Mononuclear cell (primary cell): ENCODE results near the gene ZSCAN12. TPM values are rescaled to one million over a fixed set of nuclear protein-coding genes. Genes with fewer than 3 reads are reported as not detected.
A peak's percentile ranks its signal among the peaks of the same experiment; 100 is the strongest.
"Not testable (repeated sequence)": the region's sequence is repeated elsewhere in the genome, so short reads cannot be mapped to it uniquely, and the experiment has no call there.

Experiments
- H3K27me3 ChIP-seq: 2 replicates; pipeline ENCODE4 v1.6.0; 2011; ENCODE audit warnings: low read length, control low read depth; ENCODE audit not compliant: insufficient read depth
- H3K4me1 ChIP-seq: 2 replicates; pipeline ENCODE4 v1.5.1; 2011; ENCODE audit warnings: mild to moderate bottlenecking, low read length, control low read depth; ENCODE audit not compliant: insufficient read depth
- H3K4me3 ChIP-seq: 2 replicates; pipeline ENCODE4 v1.5.1; 2011; ENCODE audit warnings: mild to moderate bottlenecking, low read length, moderate library complexity
- H3K9me3 ChIP-seq: 2 replicates; pipeline ENCODE4 v1.5.1; 2011; ENCODE audit warnings: low read depth, mild to moderate bottlenecking, control low read depth, low read length
- total RNA-seq: library from RNA; depleted of rRNA; stranded (reverse); fragments of >200 nt; gene quantifications from one replicate; pipeline ENCODE4 v1.2.3, GENCODE V29; 2012

ZSCAN12 gene
- total RNA-seq, 1 donor: 4.6 TPM

DNA sequence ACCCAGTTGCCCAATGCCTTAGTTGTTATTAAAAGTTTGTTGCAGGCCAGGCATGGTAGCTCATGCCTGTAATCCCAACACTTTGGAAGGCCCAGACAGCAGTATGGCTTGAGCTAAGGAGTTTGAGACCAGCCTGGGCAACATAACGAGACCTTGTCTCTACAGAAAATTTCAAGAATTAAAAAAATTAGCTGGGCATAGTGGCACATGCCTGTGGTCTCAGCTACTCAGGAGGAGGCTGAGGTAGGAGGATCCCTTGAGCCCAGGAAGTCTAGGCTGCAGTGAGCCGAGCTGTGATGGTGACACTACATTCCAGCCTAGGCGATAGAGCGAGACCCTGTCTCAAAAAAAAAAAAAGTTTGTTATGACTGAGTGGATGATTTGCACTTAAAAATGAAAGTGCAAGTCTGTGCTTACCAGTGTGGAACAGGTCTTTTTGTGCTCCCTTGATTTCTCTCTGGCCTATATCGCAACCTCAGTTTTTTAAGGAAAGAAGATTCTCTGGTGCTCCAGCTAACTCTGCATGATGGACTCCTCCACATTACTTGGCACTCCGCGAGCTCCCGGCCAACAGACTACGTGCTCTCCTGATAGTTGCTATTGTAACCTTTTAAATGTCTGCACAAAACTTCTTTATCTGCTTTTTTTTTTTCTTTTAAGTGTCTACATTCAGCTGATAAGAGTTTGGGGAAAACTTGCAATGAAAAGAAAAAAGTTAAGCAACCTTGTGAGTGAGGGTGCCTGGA lies 27.7 kb downstream of the ZSCAN12 start:
- Histone ChIP-seq H3K4me1 (no peaks in the 10 kb centered on the region), H3K9me3 (no peaks in the 10 kb centered on the region), H3K4me3 (no peak overlapping the region), H3K27me3 (no peaks in the 10 kb centered on the region)

DNA sequence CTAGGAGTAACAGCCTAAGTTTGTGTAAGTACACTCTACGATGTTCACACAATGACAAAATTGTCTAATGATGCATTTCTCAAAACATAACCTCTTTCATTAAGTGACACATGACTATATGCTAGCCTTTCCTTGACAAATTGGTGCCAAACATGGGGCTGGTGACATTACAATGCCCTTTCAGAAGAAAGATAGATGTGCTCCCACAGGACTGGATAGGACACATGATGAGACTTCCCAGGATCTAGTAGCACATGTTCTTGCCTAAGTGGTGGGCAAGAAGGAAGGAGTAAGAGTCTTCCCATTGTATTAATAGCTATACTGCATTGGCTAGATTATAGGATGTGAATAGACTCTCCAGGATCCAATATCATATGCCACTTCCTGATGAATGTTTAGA lies 28.3 kb downstream of the ZSCAN12 start:
- Histone ChIP-seq H3K4me1 (no peaks in the 10 kb centered on the region), H3K4me3 (no peak overlapping the region), H3K27me3 (no peaks in the 10 kb centered on the region), H3K9me3 (no peaks in the 10 kb centered on the region)

DNA sequence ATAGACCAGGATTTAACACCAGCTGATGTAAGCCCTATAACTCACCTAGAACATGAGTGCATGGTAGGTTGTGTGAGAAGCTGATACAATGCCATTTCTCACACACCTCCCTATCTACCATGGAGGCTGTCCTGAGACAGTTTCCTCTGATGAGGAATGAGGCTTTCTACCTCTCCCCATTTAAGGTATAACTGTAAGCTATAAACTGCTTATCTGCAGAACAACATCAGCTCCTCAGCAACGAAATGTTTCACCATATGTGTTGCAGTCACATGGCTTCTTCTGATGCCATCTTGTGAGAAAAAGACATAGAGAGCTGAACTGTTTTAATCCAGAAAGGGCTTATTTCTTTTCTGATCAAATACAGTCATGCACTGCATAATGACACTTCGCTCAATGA lies 29.1 kb downstream of the ZSCAN12 start:
- Histone ChIP-seq H3K9me3 (no peaks in the 10 kb centered on the region), H3K4me3 (no peak overlapping the region), H3K27me3 (no peaks in the 10 kb centered on the region), H3K4me1 (no peaks in the 10 kb centered on the region)

DNA sequence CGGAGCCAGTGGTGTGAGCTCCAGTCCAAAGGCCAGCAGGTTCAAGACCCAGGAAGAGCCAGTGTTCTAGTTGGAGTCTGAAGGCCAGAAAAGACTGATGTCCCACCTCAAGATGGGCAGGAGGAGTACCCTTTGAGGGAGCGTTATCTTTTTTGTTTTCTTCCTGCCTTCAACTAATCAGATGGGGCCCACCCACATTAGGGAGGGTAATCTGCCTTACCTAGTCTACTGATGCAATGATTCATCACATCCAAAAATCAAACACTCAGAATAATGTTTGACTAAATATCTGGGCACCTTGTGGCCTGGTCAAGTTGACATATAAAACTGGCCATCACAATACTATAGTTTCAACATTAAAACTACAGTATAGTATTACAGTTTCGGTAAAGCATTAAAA lies 30.1 kb downstream of the ZSCAN12 start:
- Histone ChIP-seq H3K4me3 (no peak overlapping the region), H3K27me3 (no peaks in the 10 kb centered on the region), H3K4me1 (no peaks in the 10 kb centered on the region)

DNA sequence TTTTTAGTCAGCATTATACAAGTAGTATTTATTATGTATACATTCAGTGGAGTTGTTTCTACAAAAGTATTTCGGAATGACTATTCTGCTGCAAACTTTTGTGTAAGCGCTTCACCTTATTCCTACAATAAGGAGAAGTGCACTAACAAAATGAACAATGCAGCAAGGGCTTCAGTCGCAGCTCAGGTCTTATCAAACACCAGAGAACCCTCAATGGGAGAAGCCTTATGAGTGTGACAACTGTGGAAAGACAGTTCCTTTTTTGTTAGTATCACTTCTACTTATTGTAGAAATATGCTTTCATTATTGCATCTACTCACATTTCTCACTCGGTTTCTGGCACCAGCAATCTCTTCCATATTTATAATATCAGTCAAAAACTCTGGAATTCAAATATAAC lies 31.0 kb downstream of the ZSCAN12 start:
- Histone ChIP-seq H3K9me3 (no peaks in the 10 kb centered on the region), H3K27me3 (no peaks in the 10 kb centered on the region), H3K4me3 (no peak overlapping the region), H3K4me1 (no peaks in the 10 kb centered on the region)

More for the DNA sequence above, 30.1 kb downstream of the ZSCAN12 start:
- H3K9me3 ChIP-seq: no peaks in the 10 kb centered on the region

DNA sequence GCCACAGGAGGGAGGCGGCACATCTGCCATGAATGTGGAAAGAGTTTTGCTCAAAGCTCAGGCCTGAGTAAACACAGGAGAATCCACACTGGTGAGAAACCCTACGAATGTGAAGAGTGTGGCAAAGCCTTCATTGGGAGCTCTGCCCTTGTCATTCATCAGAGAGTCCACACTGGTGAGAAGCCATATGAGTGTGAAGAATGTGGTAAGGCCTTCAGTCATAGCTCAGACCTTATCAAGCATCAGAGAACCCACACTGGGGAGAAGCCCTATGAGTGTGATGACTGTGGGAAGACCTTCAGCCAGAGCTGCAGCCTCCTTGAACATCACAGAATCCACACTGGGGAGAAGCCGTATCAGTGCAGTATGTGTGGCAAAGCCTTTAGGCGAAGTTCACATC lies 34.0 kb downstream of the ZSCAN12 start:
- not testable (repeated sequence) for H3K4me1 ChIP-seq, H3K27me3 ChIP-seq, H3K9me3 ChIP-seq, H3K4me3 ChIP-seq

DNA sequence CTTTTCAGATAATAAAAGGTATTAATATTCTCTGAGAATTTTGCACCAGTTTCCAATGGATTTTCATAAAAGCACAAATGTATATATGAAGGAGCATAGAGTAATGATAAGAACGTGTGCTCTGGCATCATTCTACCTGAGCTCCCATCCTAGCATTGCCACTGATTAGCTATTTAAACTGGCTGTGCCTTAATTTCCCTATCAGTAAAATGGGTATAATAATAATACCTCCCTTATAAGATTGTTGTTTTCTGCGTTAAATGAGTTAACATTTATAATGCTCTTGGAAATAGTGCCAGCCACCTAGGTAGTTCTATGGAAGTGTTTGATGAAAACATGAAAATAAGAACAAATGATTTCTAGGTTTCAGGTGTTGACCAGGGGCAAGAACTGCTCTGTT lies 38.6 kb downstream of the ZSCAN12 start:
- Histone ChIP-seq H3K27me3 (no peaks in the 10 kb centered on the region), H3K9me3 (no peaks in the 10 kb centered on the region), H3K4me3 (no peak overlapping the region), H3K4me1 (peaks cover 12% of the 10 kb centered on the region)

DNA sequence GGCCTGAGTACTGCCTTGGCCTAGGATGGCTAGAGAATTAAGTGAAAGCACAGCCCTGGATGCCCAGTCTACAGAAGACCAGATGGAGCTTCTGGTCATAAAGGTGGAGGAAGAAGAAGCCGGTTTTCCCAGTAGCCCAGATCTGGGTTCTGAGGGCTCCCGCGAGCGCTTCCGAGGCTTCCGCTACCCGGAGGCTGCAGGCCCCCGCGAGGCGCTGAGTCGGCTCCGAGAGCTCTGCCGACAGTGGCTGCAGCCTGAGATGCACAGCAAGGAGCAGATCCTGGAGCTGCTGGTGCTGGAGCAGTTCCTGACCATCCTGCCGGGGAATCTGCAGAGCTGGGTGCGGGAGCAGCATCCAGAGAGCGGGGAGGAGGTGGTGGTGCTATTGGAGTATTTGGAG lies 40.0 kb downstream of the ZSCAN12 start:
- H3K4me1 ChIP-seq: peaks cover 22% of the 10 kb centered on the region
- H3K9me3 ChIP-seq, H3K4me3 ChIP-seq, H3K27me3 ChIP-seq: not testable (repeated sequence)

DNA sequence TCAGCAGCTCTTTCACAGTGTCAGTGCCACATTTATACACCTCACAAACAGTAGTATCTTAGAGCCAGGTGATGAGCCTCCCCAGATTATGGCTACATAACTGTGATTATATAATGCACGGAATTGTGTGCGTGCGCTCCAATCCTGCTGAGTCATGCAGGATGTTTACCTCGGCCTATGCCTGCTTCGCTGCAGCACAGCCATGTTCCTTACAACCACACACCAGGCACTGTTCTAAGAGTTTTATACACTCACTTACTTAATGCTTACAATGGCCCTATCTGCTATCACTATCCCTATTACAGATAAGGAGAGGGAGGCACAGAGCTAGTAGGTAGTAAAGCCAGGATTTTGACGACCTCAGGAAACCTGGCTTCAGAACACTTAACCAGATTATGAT lies 42.5 kb downstream of the ZSCAN12 start:
- no peaks in the 10 kb centered on the region for H3K27me3 ChIP-seq
- no peak overlapping the region for H3K4me3 ChIP-seq

DNA sequence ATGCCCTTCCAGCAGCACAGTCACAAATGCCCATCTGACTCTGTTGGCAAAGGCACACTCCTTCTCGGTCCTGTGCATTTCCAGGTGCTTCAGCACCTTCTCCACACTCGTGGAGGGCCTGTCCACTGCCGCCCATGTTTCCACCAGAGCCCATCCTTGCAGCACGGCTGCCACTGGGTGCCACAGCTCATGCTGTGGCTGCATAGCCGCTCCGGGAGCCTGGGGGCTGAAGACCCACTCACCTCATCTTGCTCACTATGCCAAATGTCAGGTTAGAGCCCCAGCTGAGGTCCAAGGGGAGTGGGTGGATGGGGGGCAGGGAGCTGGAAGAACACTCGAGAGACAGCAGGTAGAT lies 42.9 kb downstream of the ZSCAN12 start:
- H3K4me3 ChIP-seq: no peak overlapping the region
- H3K9me3 ChIP-seq: no peaks in the 10 kb centered on the region
- no peaks in the 10 kb centered on the region for H3K27me3 ChIP-seq
- H3K4me1 ChIP-seq: peaks cover 22% of the 10 kb centered on the region

More for the DNA sequence above, 42.5 kb downstream of the ZSCAN12 start:
- Histone ChIP-seq H3K4me1 (peaks cover 22% of the 10 kb centered on the region), H3K9me3 (no peaks in the 10 kb centered on the region)

DNA sequence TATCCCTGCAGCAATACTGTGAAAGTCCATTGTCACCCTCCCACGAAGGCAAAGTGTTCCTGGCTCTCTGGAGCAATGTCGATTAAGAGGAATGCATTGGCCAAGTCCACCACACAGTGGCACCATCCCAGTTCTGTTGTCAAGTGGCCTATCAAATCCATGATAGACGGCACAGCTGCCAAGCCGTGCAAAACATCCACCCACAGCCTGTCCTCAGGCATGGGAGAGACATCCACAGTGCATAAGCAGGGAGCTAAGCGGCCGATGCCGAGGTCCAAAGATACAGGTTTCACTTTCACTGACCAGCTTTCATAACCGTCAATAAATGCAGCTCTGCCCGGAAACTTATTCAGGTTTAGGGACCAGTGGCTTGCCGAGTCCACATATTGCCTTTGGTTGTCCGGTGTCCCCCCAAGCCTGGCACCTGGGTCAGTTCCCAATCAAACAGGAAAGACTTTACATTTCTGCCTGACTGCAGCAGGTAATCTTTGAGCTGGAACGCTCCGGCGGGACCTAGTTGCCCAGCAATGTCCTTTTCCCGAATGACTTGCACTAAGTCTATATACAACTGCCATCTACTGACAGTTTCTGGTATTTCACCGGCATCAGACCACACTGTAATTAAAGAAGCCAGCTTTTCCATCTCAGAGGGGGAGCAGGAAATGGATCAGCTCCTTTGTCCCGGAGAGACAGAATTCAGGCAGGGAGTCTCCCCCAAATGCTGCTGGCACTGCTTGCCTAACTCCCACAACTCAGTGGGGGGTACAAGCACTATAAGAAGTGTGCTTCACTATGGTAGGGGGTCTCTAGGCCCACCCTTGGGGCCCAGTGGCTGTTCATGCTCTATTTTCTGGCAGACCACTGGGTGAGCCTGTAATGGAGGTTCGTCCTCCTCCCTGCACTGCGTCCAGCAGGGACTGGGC lies 43.5 kb downstream of the ZSCAN12 start:
- Histone ChIP-seq H3K4me3 (peak overlapping the region; percentile 65), H3K27me3 (no peaks in the 10 kb centered on the region), H3K9me3 (no peaks in the 10 kb centered on the region), H3K4me1 (peaks cover 27% of the 10 kb centered on the region)

DNA sequence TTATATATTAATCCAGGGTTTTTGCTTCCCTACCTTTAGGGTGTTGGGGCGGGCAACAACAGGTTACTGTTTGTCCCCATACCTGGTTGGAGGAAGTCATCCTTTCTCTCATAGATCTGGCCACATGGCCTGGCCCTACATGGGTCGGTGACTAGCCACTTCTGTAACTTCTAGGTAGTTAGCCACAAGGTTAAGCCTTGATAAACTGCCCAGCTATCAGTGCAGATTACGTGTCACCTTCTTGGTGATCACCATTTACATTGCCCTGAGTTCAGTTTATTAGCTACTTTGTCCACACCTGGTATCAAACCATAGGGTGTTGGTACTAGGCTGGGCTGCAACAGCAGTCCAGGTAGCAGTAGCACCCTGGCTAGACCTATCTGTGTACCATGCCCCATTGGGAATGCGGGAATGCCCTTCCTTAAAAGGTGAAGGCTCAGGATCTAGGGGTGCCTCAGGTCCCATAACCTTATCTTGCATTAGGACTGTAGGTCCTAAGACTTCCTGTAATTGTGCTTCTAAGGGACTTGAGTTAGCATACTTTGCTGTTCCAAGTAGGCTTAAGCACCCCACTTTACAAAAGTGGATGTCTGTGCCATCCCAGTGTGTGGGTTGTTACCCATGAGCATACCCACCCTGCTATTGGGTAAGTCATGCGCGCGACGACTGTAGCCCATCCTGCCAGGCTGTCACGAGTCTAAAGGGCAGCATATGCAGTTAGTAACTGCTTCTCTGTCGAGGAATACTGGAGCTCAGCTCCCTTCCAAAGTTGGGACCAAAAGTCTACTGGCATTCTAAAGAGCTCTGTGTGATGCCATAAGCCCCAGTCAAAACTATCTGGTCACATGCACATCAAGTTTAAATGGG lies 44.6 kb downstream of the ZSCAN12 start:
- H3K9me3 ChIP-seq: no peaks in the 10 kb centered on the region
- no peak overlapping the region for H3K4me3 ChIP-seq
- H3K4me1 ChIP-seq: peaks cover 35% of the 10 kb centered on the region
- H3K27me3 ChIP-seq: no peaks in the 10 kb centered on the region

DNA sequence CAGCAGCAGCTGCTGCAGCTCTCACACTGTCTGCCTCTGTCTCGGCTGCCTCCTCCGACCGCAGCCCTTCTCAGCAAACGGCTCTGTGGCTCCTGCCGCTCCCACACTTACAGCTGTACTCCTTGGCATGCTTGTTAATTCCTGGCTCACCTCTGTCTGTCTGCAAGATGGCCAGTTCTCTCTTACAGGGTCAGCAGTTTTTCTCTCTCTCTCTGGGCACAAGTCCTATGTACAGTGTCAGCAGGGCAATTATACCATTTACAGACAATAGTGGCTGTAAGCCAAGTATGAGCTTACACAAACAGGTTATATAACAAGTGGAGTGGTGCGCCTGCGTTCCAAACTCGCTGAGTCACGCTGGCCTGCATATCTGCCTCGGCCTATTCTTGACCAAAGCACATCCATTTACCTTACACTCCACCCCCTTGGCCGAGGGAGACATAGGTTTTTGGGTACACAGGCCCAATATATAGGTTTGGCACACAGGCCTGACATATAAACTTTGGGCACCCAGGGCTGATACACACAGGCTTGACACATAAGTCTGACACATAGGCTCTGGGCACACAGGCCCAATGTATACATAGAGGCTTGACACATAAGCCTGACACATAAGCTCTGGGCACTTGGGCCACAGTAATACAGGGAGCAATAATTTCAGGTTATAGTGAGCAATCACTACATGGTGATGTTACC lies 45.4 kb downstream of the ZSCAN12 start:
- no peaks in the 10 kb centered on the region for H3K9me3 ChIP-seq
- H3K4me3 ChIP-seq: no peak overlapping the region
- peaks cover 35% of the 10 kb centered on the region for H3K4me1 ChIP-seq
- no peaks in the 10 kb centered on the region for H3K27me3 ChIP-seq

DNA sequence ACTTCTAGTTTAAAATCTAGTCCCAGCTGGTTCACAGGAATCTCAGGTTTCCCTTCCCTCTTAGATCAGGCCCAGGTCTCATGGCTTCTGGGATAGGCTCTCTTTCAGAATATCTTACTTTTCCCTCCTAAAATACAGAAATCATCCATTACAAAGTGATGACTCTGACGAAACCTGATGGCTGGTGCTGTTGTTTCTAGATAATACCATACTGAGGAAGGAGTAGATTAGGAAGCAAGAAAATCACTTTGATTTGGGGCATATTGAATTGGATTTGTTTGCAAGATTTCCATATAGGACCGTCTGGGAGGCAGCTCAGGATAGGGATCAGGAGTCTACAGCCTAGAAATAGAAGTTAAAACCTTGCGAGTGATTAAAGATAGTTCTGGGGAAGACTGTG lies 46.2 kb downstream of the ZSCAN12 start:
- H3K4me1 ChIP-seq: peaks cover 35% of the 10 kb centered on the region
- no peaks in the 10 kb centered on the region for H3K9me3 ChIP-seq
- H3K4me3 ChIP-seq: no peak overlapping the region
- H3K27me3 ChIP-seq: no peaks in the 10 kb centered on the region
